ENCODE results near the gene SSNA1. TPM values are rescaled to one million over a fixed set of nuclear protein-coding genes. Genes with fewer than 3 reads are reported as not detected.

The SSNA1 gene
- total and polyA plus RNA-seq, 5 experiments from 2014 or later = 39.2 to 123 (median 97.8) TPM

- ATAC-seq (no peak), DNase-seq (no peak)
- POLR2A ChIA-PET = no interaction called here
- Mint-ChIP-seq H3K9me3 (no peaks in the 10 kb centered on the region), H3K4me1 (peaks cover 9 to 28% (median 19%) of the 10 kb centered on the region in 4 donors), H3K27ac (peak overlapping the region in 1 of 10 donors; percentile 78), H3K4me3 (peak overlapping the region in 5 of 10 donors; percentile 30 to 43 (median 39)), H3K36me3 (peaks cover 0 to 6% (median 0%) of the 10 kb centered on the region in 3 donors), H3K27me3 (peaks cover 13 to 77% (median 28%) of the 10 kb centered on the region in 5 donors)
Measured at GRCh38 chr9:137159105-137160053, 29.1 kb upstream of the SSNA1 start.

- Mint-ChIP-seq H3K27ac (no peak overlapping the region), H3K4me1 (peaks cover 9 to 28% (median 19%) of the 10 kb centered on the region in 4 donors), H3K4me3 (no peak overlapping the region), H3K36me3 (peaks cover 0 to 6% (median 0%) of the 10 kb centered on the region in 3 donors), H3K9me3 (no peaks in the 10 kb centered on the region), H3K27me3 (peaks cover 13 to 77% (median 26%) of the 10 kb centered on the region in 5 donors)
- DNase-seq (no peak), ATAC-seq (no peak)
- POLR2A ChIA-PET = no interaction called here
Measured at GRCh38 chr9:137160054-137160425, 28.4 kb upstream of the SSNA1 start.

GRCh38 chr9:137160716-137161557 lies 27.5 kb upstream of the SSNA1 start:
- H3K27me3 Mint-ChIP-seq = peaks cover 13 to 76% (median 27%) of the 10 kb centered on the region in 5 donors
- POLR2A ChIA-PET = no interaction called here
- H3K4me3 Mint-ChIP-seq = no peak overlapping the region
- no peak overlapping the region for H3K27ac Mint-ChIP-seq
- no peak for DNase-seq
- peaks cover 0 to 2% (median 0%) of the 10 kb centered on the region in 9 donors for H3K9me3 Mint-ChIP-seq
- peaks cover 9 to 28% (median 19%) of the 10 kb centered on the region in 4 donors for H3K4me1 Mint-ChIP-seq
- H3K36me3 Mint-ChIP-seq = peaks cover 0 to 6% (median 0%) of the 10 kb centered on the region in 3 donors
- no peak for ATAC-seq

GRCh38 chr9:137161558-137162486 lies 26.7 kb upstream of the SSNA1 start:
- Mint-ChIP-seq H3K4me3 (peak overlapping the region in 2 of 10 donors; percentile 18 to 27), H3K4me1 (peaks cover 10 to 27% (median 18%) of the 10 kb centered on the region in 4 donors), H3K27me3 (peaks cover 17 to 79% (median 28%) of the 10 kb centered on the region in 5 donors), H3K9me3 (peaks cover 0 to 4% (median 0%) of the 10 kb centered on the region in 9 donors), H3K36me3 (peaks cover 0 to 6% (median 0%) of the 10 kb centered on the region in 3 donors), H3K27ac (no peak overlapping the region)
- ATAC-seq = no peak
- no peak for DNase-seq
- POLR2A ChIA-PET = interaction anchor here (0.5 to 0.8 kb wide), 2 partner anchors 9 to 29 kb away, joined by 3 to 4 read pairs; no protein-coding TSS in a partner anchor

GRCh38 chr9:137162505-137163364 lies 25.7 kb upstream of the SSNA1 start:
- peaks cover 0 to 4% (median 0%) of the 10 kb centered on the region in 9 donors for H3K9me3 Mint-ChIP-seq
- peak overlapping the region in 1 of 10 donors; percentile 9 for H3K4me3 Mint-ChIP-seq
- peak in 1 of 2 donors; percentile 42 for ATAC-seq

GRCh38 chr9:137163365-137163715 lies 25.1 kb upstream of the SSNA1 start:
- Mint-ChIP-seq H3K4me1 (peaks cover 6 to 16% (median 14%) of the 10 kb centered on the region in 4 donors), H3K4me3 (peak overlapping the region in 1 of 10 donors; percentile 16), H3K36me3 (peaks cover 0 to 6% (median 0%) of the 10 kb centered on the region in 3 donors), H3K27ac (no peak overlapping the region), H3K9me3 (peaks cover 0 to 4% (median 0%) of the 10 kb centered on the region in 9 donors), H3K27me3 (peaks cover 14 to 71% (median 20%) of the 10 kb centered on the region in 5 donors)
- DNase-seq (no peak), ATAC-seq (no peak)
- POLR2A ChIA-PET = no interaction called here

More at GRCh38 chr9:137162505-137163364, 25.7 kb upstream of the SSNA1 start:
- no peak for DNase-seq
- Mint-ChIP-seq H3K27me3 (peaks cover 17 to 77% (median 25%) of the 10 kb centered on the region in 5 donors), H3K4me1 (peaks cover 8 to 21% (median 17%) of the 10 kb centered on the region in 4 donors), H3K27ac (no peak overlapping the region), H3K36me3 (peaks cover 0 to 6% (median 0%) of the 10 kb centered on the region in 3 donors)
- POLR2A ChIA-PET = interaction anchor here (0.5 to 0.8 kb wide), 2 partner anchors 8 to 30 kb away, joined by 3 to 4 read pairs; no protein-coding TSS in a partner anchor

GRCh38 chr9:137163805-137164204 lies 24.7 kb upstream of the SSNA1 start:
- Mint-ChIP-seq H3K27me3 (peaks cover 13 to 68% (median 19%) of the 10 kb centered on the region in 5 donors), H3K4me1 (peaks cover 6 to 14% (median 12%) of the 10 kb centered on the region in 4 donors), H3K36me3 (peaks cover 0 to 6% (median 0%) of the 10 kb centered on the region in 3 donors), H3K27ac (no peak overlapping the region), H3K9me3 (peaks cover 0 to 4% (median 0%) of the 10 kb centered on the region in 9 donors), H3K4me3 (peak overlapping the region in 1 of 10 donors; percentile 16)
- ATAC-seq (no peak), DNase-seq (no peak)
- POLR2A ChIA-PET = no interaction called here

GRCh38 chr9:137164370-137165249 lies 23.9 kb upstream of the SSNA1 start:
- H3K27me3 Mint-ChIP-seq = peaks cover 8 to 62% (median 13%) of the 10 kb centered on the region in 5 donors
- POLR2A ChIA-PET = no interaction called here
- peaks cover 0 to 2% (median 0%) of the 10 kb centered on the region in 3 donors for H3K36me3 Mint-ChIP-seq
- no peak overlapping the region for H3K27ac Mint-ChIP-seq
- DNase-seq = no peak
- ATAC-seq = no peak
- peak overlapping the region in 1 of 10 donors; percentile 22 for H3K4me3 Mint-ChIP-seq
- H3K9me3 Mint-ChIP-seq = peaks cover 0 to 4% (median 0%) of the 10 kb centered on the region in 9 donors
- peaks cover 3 to 9% (median 7%) of the 10 kb centered on the region in 4 donors for H3K4me1 Mint-ChIP-seq

GRCh38 chr9:137165250-137165836 lies 23.1 kb upstream of the SSNA1 start:
- ATAC-seq (no peak), DNase-seq (no peak)
- Mint-ChIP-seq H3K4me1 (peaks cover 3 to 9% (median 6%) of the 10 kb centered on the region in 4 donors), H3K9me3 (peaks cover 0 to 4% (median 0%) of the 10 kb centered on the region in 9 donors), H3K36me3 (peaks cover 0 to 2% (median 0%) of the 10 kb centered on the region in 3 donors), H3K4me3 (no peak overlapping the region), H3K27ac (no peak overlapping the region), H3K27me3 (peaks cover 5 to 60% (median 12%) of the 10 kb centered on the region in 5 donors)
- POLR2A ChIA-PET = no interaction called here
